Mesodermal cell (in vitro differentiated cells): ENCODE measurements around the gene MST1R.

ENCODE experiments used
- H3K27ac ChIP-seq: 2 replicates; pipeline ENCODE4 v1.7.0; 2013; ENCODE audit warnings: mild to moderate bottlenecking, low read depth, low read length, moderate library complexity; ENCODE audit not compliant: severe bottlenecking
- H3K36me3 ChIP-seq: 2 replicates; pipeline ENCODE4 v1.7.1; 2013; ENCODE audit warnings: mild to moderate bottlenecking, low read length, moderate library complexity; ENCODE audit not compliant: control insufficient read depth, insufficient read depth
- H3K4me1 ChIP-seq: one replicate; pipeline ENCODE4 v1.7.1; 2013; ENCODE audit warnings: mild to moderate bottlenecking, low read length; ENCODE audit not compliant: insufficient read depth, control insufficient read depth, poor library complexity, severe bottlenecking
- H3K4me3 ChIP-seq: 2 replicates; pipeline ENCODE4 v1.7.0; 2013; ENCODE audit warnings: low read length, control low read depth, mild to moderate bottlenecking; ENCODE audit not compliant: insufficient read depth, poor library complexity, severe bottlenecking; ENCODE audit errors: extremely low read depth
- H3K9me3 ChIP-seq: 2 replicates; pipeline ENCODE4 v1.7.1; 2013; ENCODE audit warnings: mild to moderate bottlenecking, low read length, moderate library complexity; ENCODE audit not compliant: control insufficient read depth
- WGBS, 2 experiments: methylation state at CpG; one replicate each; pipeline ENCODE4 v1.1.5; 2013; ENCODE audit warnings: missing lambda C conversion rate in 2 of 2; ENCODE audit not compliant: insufficient coverage in 2 of 2; 5-methylcytosine and 5-hydroxymethylcytosine counted together

Gene MST1R

GRCh38 chr3:49899815-49900214 is 3.9 kb downstream of the MST1R start:
- H3K4me3 ChIP-seq, result no peak overlapping the region
- no peaks in the 10 kb centered on the region for H3K36me3 ChIP-seq
- WGBS, 2 experiments, result 79 to 80% methylated on average over 5 of the region's 5 CpGs
- no peak overlapping the region for H3K27ac ChIP-seq
- no peaks in the 10 kb centered on the region for H3K4me1 ChIP-seq
- no peaks in the 10 kb centered on the region for H3K9me3 ChIP-seq

- Histone ChIP-seq H3K9me3 (no peaks in the 10 kb centered on the region), H3K4me3 (no peak overlapping the region), H3K27ac (no peak overlapping the region), H3K4me1 (no peaks in the 10 kb centered on the region), H3K36me3 (no peaks in the 10 kb centered on the region)
- 73 to 84% methylated on average over 5 of the region's 6 CpGs for WGBS, 2 experiments
These were observed 4.7 kb downstream of the MST1R start for GRCh38 chr3:49898991-49899390.

- H3K4me3 ChIP-seq, result no peak overlapping the region
- 71 to 97% methylated on average over 3 to 4 of the region's 5 CpGs for WGBS, 2 experiments
These were observed 7.3 kb downstream of the MST1R start for GRCh38 chr3:49896345-49896744.

GRCh38 chr3:49895791-49896190 is 7.9 kb downstream of the MST1R start:
- no peak overlapping the region for H3K4me3 ChIP-seq
- no peak overlapping the region for H3K27ac ChIP-seq
- WGBS, 2 experiments, result 95 to 96% methylated on average over 9 of the region's 9 CpGs
- H3K4me1 ChIP-seq, result no peaks in the 10 kb centered on the region
- H3K9me3 ChIP-seq, result no peaks in the 10 kb centered on the region
- no peaks in the 10 kb centered on the region for H3K36me3 ChIP-seq

More at GRCh38 chr3:49896345-49896744, 7.3 kb downstream of the MST1R start:
- H3K27ac ChIP-seq, result no peak overlapping the region
- no peaks in the 10 kb centered on the region for H3K4me1 ChIP-seq
- no peaks in the 10 kb centered on the region for H3K36me3 ChIP-seq
- no peaks in the 10 kb centered on the region for H3K9me3 ChIP-seq

GRCh38 chr3:49889296-49889695 is 14.4 kb downstream of the MST1R start:
- Histone ChIP-seq H3K4me1 (no peaks in the 10 kb centered on the region), H3K36me3 (no peaks in the 10 kb centered on the region), H3K4me3 (no peak overlapping the region), H3K27ac (no peak overlapping the region), H3K9me3 (no peaks in the 10 kb centered on the region)
- 76 to 86% methylated on average over 10 of the region's 10 CpGs for WGBS, 2 experiments

GRCh38 chr3:49886922-49887265 is 16.8 kb downstream of the MST1R start:
- H3K36me3 ChIP-seq, result no peaks in the 10 kb centered on the region
- no peak overlapping the region for H3K27ac ChIP-seq
- no peak overlapping the region for H3K4me3 ChIP-seq
- H3K9me3 ChIP-seq, result no peaks in the 10 kb centered on the region
- H3K4me1 ChIP-seq, result no peaks in the 10 kb centered on the region

- 80 to 98% methylated on average over 4 of the region's 4 CpGs for WGBS, 2 experiments
- Histone ChIP-seq H3K27ac (no peak overlapping the region), H3K4me1 (peaks cover 11% of the 10 kb centered on the region), H3K9me3 (no peaks in the 10 kb centered on the region), H3K36me3 (no peaks in the 10 kb centered on the region), H3K4me3 (no peak overlapping the region)
These were observed 19.7 kb downstream of the MST1R start for GRCh38 chr3:49883998-49884397.

- 72 to 81% methylated on average over 4 to 6 of the region's 6 CpGs for WGBS, 2 experiments
These were observed 21.5 kb downstream of the MST1R start for GRCh38 chr3:49882166-49882565.

GRCh38 chr3:49880581-49881315 is 22.9 kb downstream of the MST1R start:
- Histone ChIP-seq H3K4me3 (no peak overlapping the region), H3K36me3 (no peaks in the 10 kb centered on the region), H3K27ac (peak overlapping the region; percentile 46)

More at GRCh38 chr3:49882166-49882565, 21.5 kb downstream of the MST1R start:
- no peak overlapping the region for H3K4me3 ChIP-seq
- peaks cover 11% of the 10 kb centered on the region for H3K4me1 ChIP-seq
- H3K27ac ChIP-seq, result no peak overlapping the region
- no peaks in the 10 kb centered on the region for H3K9me3 ChIP-seq
- no peaks in the 10 kb centered on the region for H3K36me3 ChIP-seq

GRCh38 chr3:49879721-49880120 is 24.0 kb downstream of the MST1R start:
- H3K4me1 ChIP-seq, result peaks cover 11% of the 10 kb centered on the region
- no peak overlapping the region for H3K27ac ChIP-seq
- no peaks in the 10 kb centered on the region for H3K9me3 ChIP-seq
- H3K36me3 ChIP-seq, result no peaks in the 10 kb centered on the region
- no peak overlapping the region for H3K4me3 ChIP-seq
- whole genome bisulfite sequencing, 2 experiments, result 50 to 83% methylated on average over 1 to 2 of the region's 2 CpGs

More at GRCh38 chr3:49880581-49881315, 22.9 kb downstream of the MST1R start:
- Histone ChIP-seq H3K9me3 (no peaks in the 10 kb centered on the region), H3K4me1 (peaks cover 11% of the 10 kb centered on the region)
- 70 to 71% methylated on average over 1 to 2 of the region's 6 CpGs for WGBS, 2 experiments

GRCh38 chr3:49878686-49879085 is 25.0 kb downstream of the MST1R start:
- H3K4me3 ChIP-seq, result no peak overlapping the region
- no peaks in the 10 kb centered on the region for H3K36me3 ChIP-seq
- H3K27ac ChIP-seq, result no peak overlapping the region
- H3K9me3 ChIP-seq, result no peaks in the 10 kb centered on the region
- peaks cover 11% of the 10 kb centered on the region for H3K4me1 ChIP-seq
